Fibroblast of lung (primary cell): Measurements from ENCODE around the gene RXRA. TPM values are rescaled to one million over a fixed set of nuclear protein-coding genes. Genes with fewer than 3 reads are reported as not detected.
A peak's percentile ranks its signal among the peaks of the same experiment; 100 is the strongest.

Experiments
- DNase-seq, 2 donors: peaks; one replicate each; pipeline versions ENCODE4 v3.0.0 to v3.0.0-alpha.2; 2010; ENCODE audit warnings: low read depth in 2 of 2
- H2AFZ ChIP-seq: 2 replicates; pipeline ENCODE4 v1.5.1; 2012; ENCODE audit warnings: low read length, control low read depth, inconsistent platforms
- H3K27ac ChIP-seq: 2 replicates; pipeline ENCODE4 v1.5.1; 2011; ENCODE audit warnings: low read length, control low read depth; ENCODE audit not compliant: insufficient read depth
- H3K27me3 ChIP-seq: 2 replicates; pipeline ENCODE4 v1.5.1; 2011; ENCODE audit warnings: mild to moderate bottlenecking, low read length; ENCODE audit not compliant: control insufficient read depth, insufficient read depth
- H3K36me3 ChIP-seq: 2 replicates; pipeline ENCODE4 v1.5.1; 2011; ENCODE audit warnings: low read length; ENCODE audit not compliant: control insufficient read depth, insufficient read depth
- H3K4me1 ChIP-seq: 2 replicates; pipeline ENCODE4 v1.5.1; 2011; ENCODE audit warnings: low read length; ENCODE audit not compliant: control insufficient read depth, insufficient read depth; ENCODE audit errors: extremely low read depth
- H3K4me2 ChIP-seq: 2 replicates; pipeline ENCODE4 v1.5.1; 2011; ENCODE audit warnings: low read length, control low read depth; ENCODE audit not compliant: insufficient read depth; ENCODE audit errors: extremely low read depth
- H3K4me3 ChIP-seq, 4 experiments: fragments of 200-600 bp in 1 of 4; sonication (generic) in 1 of 4; replicated peaks in 1 of 4; 2 replicates each; pipeline ENCODE4 v1.5.1; 2011 to 2016; ENCODE audit warnings: low read length in 4 of 4, low read depth in 3 of 4, mild to moderate bottlenecking in 3 of 4, control low read depth in 2 of 4, inconsistent platforms in 1 of 4, mixed read lengths in 1 of 4; ENCODE audit not compliant: insufficient read depth in 1 of 4; ENCODE audit errors: control extremely low read depth in 1 of 4
- H3K79me2 ChIP-seq: 2 replicates; pipeline ENCODE4 v1.5.1; 2012; ENCODE audit warnings: mild to moderate bottlenecking, low read length, inconsistent platforms; ENCODE audit not compliant: control insufficient read depth, insufficient read depth
- H3K9ac ChIP-seq: 2 replicates; pipeline ENCODE4 v1.5.1; 2011; ENCODE audit warnings: mild to moderate bottlenecking, low read length, control low read depth; ENCODE audit not compliant: insufficient read depth
- H3K9me3 ChIP-seq: 2 replicates; pipeline ENCODE4 v1.5.1; 2012; ENCODE audit warnings: low read depth, low read length; ENCODE audit not compliant: control insufficient read depth, insufficient read depth
- H4K20me1 ChIP-seq: 2 replicates; pipeline ENCODE4 v1.5.1; 2011; ENCODE audit warnings: low read length; ENCODE audit not compliant: control insufficient read depth, insufficient read depth; ENCODE audit errors: extremely low read depth
- EZH2 ChIP-seq: IDR thresholded peaks from 2 replicates; pipeline ENCODE4 v1.5.1; 2012; ENCODE audit warnings: low read length, control low read depth, mild to moderate bottlenecking; ENCODE audit errors: missing control alignments
- polyA plus RNA-seq, 2 donors: library from polyadenylated mRNA; depleted of rRNA in 1 of 2; stranded (reverse) in 1 of 2; unstranded in 1 of 2; fragments of >200 nt; gene quantifications; 2 replicates each; pipeline ENCODE4 v1.2.1, GENCODE V29; 2011 to 2012; ENCODE audit warnings: missing spikeins in 1 of 2
- total RNA-seq: library from RNA; depleted of rRNA; stranded (reverse); fragments of >200 nt; gene quantifications from 2 replicates; pipeline ENCODE4 v1.2.1, GENCODE V29; 2014
- TF ChIP-seq, protein P1 (sequence below), 2 donors: IDR thresholded peaks in 1 of 2; conservative IDR thresholded peaks in 1 of 2; 1 replicate in 1 of 2; 2 replicates in 1 of 2; pipeline ENCODE4 v1.5.1; 2011 to 2012; ENCODE audit warnings: low read length in 2 of 2, control low read depth in 1 of 2, inconsistent platforms in 1 of 2, low read depth in 1 of 2, mild to moderate bottlenecking in 1 of 2

The RXRA gene
- total and polyA plus RNA-seq, 2 donors (not counting 1 experiment from before 2014, with no cell fraction given): 13.3 to 14.9 TPM

DNA sequence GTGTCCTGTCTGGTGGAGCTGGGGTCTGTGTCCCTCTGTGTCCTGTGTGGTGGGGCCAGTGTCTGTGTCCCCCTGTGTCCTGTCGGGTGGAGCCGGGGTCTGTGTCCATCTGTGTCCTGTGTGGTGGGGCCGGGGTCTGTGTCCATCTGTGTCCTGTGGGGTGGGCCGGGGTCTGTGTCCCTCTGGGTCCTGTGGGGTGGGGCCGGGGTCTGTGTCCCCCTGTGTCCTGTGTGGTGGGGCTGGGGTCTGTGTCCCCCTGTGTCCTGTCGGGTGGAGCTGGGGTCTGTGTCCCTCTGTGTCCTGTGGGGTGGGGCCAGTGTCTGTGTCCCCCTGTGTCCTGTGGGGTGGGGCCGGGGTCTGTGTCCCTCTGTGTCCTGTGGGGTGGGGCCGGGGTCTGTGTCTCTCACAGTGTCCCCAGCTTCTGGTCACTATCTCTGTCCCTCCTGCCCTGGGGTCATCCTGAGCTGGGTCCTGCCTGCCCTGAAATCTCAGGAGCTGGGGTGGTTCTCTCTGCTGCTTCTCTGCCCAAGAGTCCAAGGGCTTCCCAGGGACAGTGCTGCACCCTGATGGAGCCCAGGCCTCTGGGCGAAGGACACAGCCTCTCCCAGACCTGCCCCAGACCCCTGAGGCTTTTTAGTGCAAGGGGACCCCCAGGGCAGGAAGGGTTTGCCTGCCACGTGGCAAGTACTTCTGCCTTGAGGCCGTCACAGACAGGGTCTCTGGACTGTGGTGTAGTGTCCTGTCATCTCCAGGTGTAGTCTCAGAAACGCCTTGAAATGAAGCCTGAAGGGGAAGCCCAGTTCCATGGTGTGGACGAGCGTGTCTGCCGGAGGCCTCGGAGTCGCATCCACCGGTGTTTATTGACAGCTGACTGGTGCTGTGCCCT, 131.3 kb downstream of the RXRA start:
- DNase-seq: no peak
- Histone ChIP-seq H2AFZ (no peak overlapping the region), H3K9ac (no peak overlapping the region), H3K79me2 (no peaks in the 10 kb centered on the region), H3K36me3 (no peaks in the 10 kb centered on the region), H3K9me3 (no peaks in the 10 kb centered on the region), H4K20me1 (no peaks in the 10 kb centered on the region), H3K27me3 (no peaks in the 10 kb centered on the region), H3K27ac (peak overlapping the region; percentile 95), H3K4me2 (no peak overlapping the region), H3K4me3 (no peak overlapping the region), H3K4me1 (peaks cover 13% of the 10 kb centered on the region)
- no peak for TF ChIP-seq EZH2
- TF ChIP-seq, protein P1, sequence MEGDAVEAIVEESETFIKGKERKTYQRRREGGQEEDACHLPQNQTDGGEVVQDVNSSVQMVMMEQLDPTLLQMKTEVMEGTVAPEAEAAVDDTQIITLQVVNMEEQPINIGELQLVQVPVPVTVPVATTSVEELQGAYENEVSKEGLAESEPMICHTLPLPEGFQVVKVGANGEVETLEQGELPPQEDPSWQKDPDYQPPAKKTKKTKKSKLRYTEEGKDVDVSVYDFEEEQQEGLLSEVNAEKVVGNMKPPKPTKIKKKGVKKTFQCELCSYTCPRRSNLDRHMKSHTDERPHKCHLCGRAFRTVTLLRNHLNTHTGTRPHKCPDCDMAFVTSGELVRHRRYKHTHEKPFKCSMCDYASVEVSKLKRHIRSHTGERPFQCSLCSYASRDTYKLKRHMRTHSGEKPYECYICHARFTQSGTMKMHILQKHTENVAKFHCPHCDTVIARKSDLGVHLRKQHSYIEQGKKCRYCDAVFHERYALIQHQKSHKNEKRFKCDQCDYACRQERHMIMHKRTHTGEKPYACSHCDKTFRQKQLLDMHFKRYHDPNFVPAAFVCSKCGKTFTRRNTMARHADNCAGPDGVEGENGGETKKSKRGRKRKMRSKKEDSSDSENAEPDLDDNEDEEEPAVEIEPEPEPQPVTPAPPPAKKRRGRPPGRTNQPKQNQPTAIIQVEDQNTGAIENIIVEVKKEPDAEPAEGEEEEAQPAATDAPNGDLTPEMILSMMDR (conservative IDR thresholded peaks at IDR 0.05 in 1 of 2, IDR thresholded peaks at IDR 0.05 in 1 of 2; ENCODE audit: low read depth in 1 of 2, low read length in 2 of 2): no peak

DNA sequence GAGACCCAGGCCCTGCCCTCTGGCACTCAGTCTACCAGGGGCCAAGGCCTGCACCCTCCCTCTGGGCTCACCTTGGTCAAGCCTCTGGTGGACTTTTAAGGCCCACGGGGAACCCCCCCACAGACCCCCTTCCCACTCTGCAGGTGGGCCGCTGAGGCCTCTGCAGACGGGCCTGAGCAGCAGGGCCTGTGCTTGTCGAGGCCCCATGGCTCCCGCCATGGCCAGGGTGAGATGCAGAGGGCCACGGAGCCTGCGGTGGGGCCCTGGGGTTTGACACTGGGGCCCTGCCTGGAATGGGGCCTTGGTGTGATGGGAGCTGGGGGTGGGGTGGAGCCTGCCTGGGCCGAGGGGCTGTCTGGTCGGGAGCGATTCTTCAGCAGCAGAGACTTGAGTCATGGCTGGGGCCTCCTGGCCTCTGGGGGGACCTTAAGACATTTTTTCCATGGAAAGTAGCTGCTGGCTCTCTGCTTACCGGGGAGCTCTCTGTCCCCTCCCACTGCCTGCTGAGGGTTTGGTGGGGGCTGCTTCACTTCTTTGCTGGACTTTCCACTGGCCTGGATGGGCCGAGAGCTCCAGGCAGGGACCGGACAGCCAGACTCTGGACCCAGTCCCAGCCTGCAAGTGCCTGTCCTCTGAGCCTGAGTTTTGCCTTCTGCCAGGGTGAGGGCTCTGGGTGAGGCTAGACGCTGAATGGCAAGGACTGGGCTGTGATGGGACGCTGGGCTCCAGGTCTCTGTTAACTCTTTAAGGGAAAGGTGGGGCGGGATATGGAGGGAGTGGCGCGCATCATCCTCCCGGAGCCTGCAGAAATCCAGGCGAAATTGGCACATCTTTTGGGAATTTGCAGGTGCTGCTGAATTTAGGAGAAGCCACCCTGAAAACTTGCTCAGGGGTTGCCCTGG, 132.2 kb downstream of the RXRA start:
- no peaks in the 10 kb centered on the region for H3K36me3 ChIP-seq
- H3K4me1 ChIP-seq: peaks cover 13% of the 10 kb centered on the region
- no peaks in the 10 kb centered on the region for H3K27me3 ChIP-seq
- H3K9me3 ChIP-seq: no peaks in the 10 kb centered on the region
- DNase-seq: peak; percentile 21 to 76
- H3K4me3 ChIP-seq: no peak overlapping the region
- H3K4me2 ChIP-seq: no peak overlapping the region
- H4K20me1 ChIP-seq: no peaks in the 10 kb centered on the region
- no peak overlapping the region for H3K27ac ChIP-seq
- H2AFZ ChIP-seq: no peak overlapping the region
- no peak for TF ChIP-seq EZH2
- TF ChIP-seq, protein P1 (conservative IDR thresholded peaks at IDR 0.05 in 1 of 2, IDR thresholded peaks at IDR 0.05 in 1 of 2; ENCODE audit: low read depth in 1 of 2, low read length in 2 of 2): no peak
- H3K79me2 ChIP-seq: no peaks in the 10 kb centered on the region
- no peak overlapping the region for H3K9ac ChIP-seq

GRCh38 chr9:134459164-134459563, 132.9 kb downstream of the RXRA start:
- DNase-seq: no peak
- Histone ChIP-seq H3K4me3 (no peak overlapping the region), H4K20me1 (no peaks in the 10 kb centered on the region), H3K27me3 (no peaks in the 10 kb centered on the region), H3K9ac (no peak overlapping the region), H3K4me1 (peaks cover 13% of the 10 kb centered on the region), H3K27ac (no peak overlapping the region), H3K9me3 (no peaks in the 10 kb centered on the region), H3K79me2 (no peaks in the 10 kb centered on the region), H3K36me3 (no peaks in the 10 kb centered on the region), H2AFZ (no peak overlapping the region), H3K4me2 (no peak overlapping the region)
- TF ChIP-seq, protein P1 (conservative IDR thresholded peaks at IDR 0.05 in 1 of 2, IDR thresholded peaks at IDR 0.05 in 1 of 2; ENCODE audit: low read depth in 1 of 2, low read length in 2 of 2): no peak
- no peak for TF ChIP-seq EZH2
